ENCODE measurements around the gene ADGRV1. TPM values are rescaled to one million over a fixed set of nuclear protein-coding genes. Genes with fewer than 3 reads are reported as not detected.

ADGRV1 gene
- total and polyA plus RNA-seq, 3 donors from 2014 or later, result 10.8 to 18.0 (median 12.6) TPM

DNA sequence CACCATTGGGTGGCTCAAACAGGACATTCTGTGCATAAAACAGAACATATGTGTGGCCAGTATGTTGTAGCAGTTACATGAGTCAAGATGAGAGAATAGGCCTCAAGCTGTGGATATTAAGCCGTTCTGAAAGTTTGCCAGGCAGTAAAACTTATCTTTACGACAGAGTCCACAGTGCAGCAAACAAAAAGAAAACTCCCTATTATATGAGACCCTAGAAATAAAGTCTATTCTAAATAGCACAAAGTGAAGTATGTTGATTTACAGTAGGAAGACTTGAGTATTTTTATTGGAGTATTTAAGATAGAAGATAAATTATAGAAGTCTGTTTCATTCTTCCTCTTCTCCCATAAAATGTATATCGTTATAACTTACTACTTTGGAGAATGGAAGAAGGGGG is 271.5 kb downstream of the ADGRV1 start:
- H3K4me3 ChIP-seq, result no peak overlapping the region
- intact Hi-C loops (cut with DNase I; ENCODE audit: low total_unique reads), result no loop called here
- no peak overlapping the region for H3K27ac ChIP-seq
- no peaks in the 10 kb centered on the region for H3K36me3 ChIP-seq (ENCODE audit: low read depth, missing control alignments)
- no peak for DNase-seq
- H3K9me3 ChIP-seq, result no peaks in the 10 kb centered on the region
- TF ChIP-seq POLR2A (IDR thresholded peaks at IDR 0.05), result no peak
- TF ChIP-seq, protein P1, sequence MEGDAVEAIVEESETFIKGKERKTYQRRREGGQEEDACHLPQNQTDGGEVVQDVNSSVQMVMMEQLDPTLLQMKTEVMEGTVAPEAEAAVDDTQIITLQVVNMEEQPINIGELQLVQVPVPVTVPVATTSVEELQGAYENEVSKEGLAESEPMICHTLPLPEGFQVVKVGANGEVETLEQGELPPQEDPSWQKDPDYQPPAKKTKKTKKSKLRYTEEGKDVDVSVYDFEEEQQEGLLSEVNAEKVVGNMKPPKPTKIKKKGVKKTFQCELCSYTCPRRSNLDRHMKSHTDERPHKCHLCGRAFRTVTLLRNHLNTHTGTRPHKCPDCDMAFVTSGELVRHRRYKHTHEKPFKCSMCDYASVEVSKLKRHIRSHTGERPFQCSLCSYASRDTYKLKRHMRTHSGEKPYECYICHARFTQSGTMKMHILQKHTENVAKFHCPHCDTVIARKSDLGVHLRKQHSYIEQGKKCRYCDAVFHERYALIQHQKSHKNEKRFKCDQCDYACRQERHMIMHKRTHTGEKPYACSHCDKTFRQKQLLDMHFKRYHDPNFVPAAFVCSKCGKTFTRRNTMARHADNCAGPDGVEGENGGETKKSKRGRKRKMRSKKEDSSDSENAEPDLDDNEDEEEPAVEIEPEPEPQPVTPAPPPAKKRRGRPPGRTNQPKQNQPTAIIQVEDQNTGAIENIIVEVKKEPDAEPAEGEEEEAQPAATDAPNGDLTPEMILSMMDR (IDR thresholded peaks at IDR 0.05), result no peak
- H3K27me3 ChIP-seq, result no peaks in the 10 kb centered on the region
- H3K4me1 ChIP-seq, result no peaks in the 10 kb centered on the region
- 44 to 47% methylated on average over 3 of the region's 3 CpGs for WGBS, 2 donors

DNA sequence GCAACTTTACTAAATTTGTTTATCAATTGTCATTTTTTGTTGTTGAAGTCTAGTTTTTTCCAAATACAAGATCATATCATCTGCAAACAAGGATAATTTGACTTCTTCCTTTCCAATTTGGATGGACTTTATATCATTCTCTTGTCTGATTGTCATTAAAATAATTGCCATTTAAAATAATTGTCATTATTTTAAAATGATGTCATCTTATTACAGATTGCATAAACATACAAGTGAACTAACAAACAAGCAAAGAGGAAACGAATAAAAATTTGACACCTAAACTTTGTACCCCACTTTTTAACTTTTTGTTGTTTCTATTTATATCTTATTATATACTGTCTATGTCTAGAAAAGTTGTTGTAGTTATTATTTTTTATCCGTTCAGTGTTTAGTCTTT is 275.2 kb downstream of the ADGRV1 start:
- H3K9me3 ChIP-seq, result no peaks in the 10 kb centered on the region
- no peaks in the 10 kb centered on the region for H3K4me1 ChIP-seq
- intact Hi-C loops (cut with DNase I; ENCODE audit: low total_unique reads), result no loop called here
- no peak for DNase-seq
- 93 to 95% methylated on average over 2 of the region's 2 CpGs for WGBS, 2 donors
- no peak overlapping the region for H3K4me3 ChIP-seq
- no peaks in the 10 kb centered on the region for H3K27me3 ChIP-seq
- H3K27ac ChIP-seq, result no peak overlapping the region
- H3K36me3 ChIP-seq (ENCODE audit: low read depth, missing control alignments), result no peaks in the 10 kb centered on the region
- no peak for TF ChIP-seq POLR2A (IDR thresholded peaks at IDR 0.05)
- TF ChIP-seq, protein P1 (IDR thresholded peaks at IDR 0.05), result no peak

DNA sequence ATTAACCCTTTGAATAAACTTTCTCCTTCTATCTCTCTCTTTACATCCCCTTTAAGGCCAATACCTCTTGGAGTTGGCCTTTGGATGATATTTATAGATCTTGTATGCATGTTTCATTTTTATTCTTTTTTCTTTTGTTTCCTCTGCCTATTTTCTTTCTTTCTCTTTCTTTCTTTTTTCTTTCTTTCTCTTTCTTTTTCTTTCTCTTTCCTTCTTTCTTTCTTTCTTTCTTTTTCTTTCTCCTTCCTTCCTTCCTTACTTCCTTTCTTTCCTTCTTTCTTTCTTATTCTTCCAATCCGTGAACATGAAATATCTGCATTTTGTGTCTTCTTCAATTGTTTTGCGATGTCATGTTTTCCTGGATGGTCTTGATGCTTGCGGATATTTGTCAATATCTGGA is 276.1 kb downstream of the ADGRV1 start:
- H3K9me3 ChIP-seq, result no peaks in the 10 kb centered on the region
- no peaks in the 10 kb centered on the region for H3K27me3 ChIP-seq
- no peak for DNase-seq
- no peaks in the 10 kb centered on the region for H3K36me3 ChIP-seq (ENCODE audit: low read depth, missing control alignments)
- TF ChIP-seq, protein P1 (IDR thresholded peaks at IDR 0.05), result no peak
- H3K27ac ChIP-seq, result no peak overlapping the region
- intact Hi-C loops (cut with DNase I; ENCODE audit: low total_unique reads), result no loop called here
- WGBS, 2 donors, result 92 to 95% methylated on average over 3 of the region's 3 CpGs
- no peaks in the 10 kb centered on the region for H3K4me1 ChIP-seq
- H3K4me3 ChIP-seq, result no peak overlapping the region

DNA sequence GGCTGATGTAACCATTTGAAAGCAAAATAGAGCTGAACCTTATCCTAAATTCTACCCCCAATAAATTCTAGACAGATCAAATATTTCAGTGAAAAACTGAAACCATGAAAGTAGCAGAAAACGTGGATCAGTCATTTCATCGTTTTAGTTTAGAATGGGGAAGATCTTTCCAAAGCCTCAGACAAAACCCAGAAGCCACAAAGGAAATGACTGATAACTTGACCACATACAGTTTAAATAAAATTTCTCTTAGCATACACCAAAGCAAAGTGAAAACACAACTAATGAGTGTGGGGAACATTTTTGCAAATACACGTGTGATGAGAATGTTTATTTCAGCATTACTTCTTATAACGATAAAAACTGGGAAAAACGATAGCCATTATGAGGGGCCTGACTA is 284.8 kb downstream of the ADGRV1 start:
- WGBS, 2 donors, result 83 to 84% methylated on average over 5 of the region's 5 CpGs
- H3K4me3 ChIP-seq, result no peak overlapping the region
- DNase-seq, result no peak
- intact Hi-C loops (cut with DNase I; ENCODE audit: low total_unique reads), result no loop called here
- H3K9me3 ChIP-seq, result no peaks in the 10 kb centered on the region
- no peaks in the 10 kb centered on the region for H3K4me1 ChIP-seq
- no peaks in the 10 kb centered on the region for H3K27me3 ChIP-seq
- H3K36me3 ChIP-seq (ENCODE audit: low read depth, missing control alignments), result no peaks in the 10 kb centered on the region
- no peak overlapping the region for H3K27ac ChIP-seq
- no peak for TF ChIP-seq POLR2A (IDR thresholded peaks at IDR 0.05)
- TF ChIP-seq, protein P1 (IDR thresholded peaks at IDR 0.05), result no peak

DNA sequence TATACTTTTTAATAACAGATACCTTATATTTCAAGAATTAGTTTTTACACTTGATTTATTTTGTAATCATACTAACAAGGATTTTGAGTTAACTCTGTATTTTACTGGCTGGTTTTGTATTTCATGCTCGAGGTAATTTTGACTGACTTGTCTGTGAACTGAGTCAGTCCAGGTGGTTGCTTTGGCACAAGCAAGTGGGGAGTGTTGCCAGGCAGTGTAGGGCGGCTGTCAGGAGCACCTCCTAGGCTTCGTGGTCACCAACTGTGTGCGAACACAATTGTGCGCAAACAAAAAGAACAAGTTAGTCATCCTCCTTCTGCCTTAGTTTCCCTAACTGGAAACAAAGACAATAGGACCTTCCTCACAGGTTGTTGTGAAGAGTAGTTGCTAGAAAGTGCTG is 286.3 kb downstream of the ADGRV1 start:
- no peaks in the 10 kb centered on the region for H3K27me3 ChIP-seq
- DNase-seq, result no peak
- H3K9me3 ChIP-seq, result no peaks in the 10 kb centered on the region
- H3K36me3 ChIP-seq (ENCODE audit: low read depth, missing control alignments), result no peaks in the 10 kb centered on the region
- H3K4me1 ChIP-seq, result no peaks in the 10 kb centered on the region
- WGBS, 2 donors, result 77 to 84% methylated on average over 5 of the region's 5 CpGs
- intact Hi-C loops (cut with DNase I; ENCODE audit: low total_unique reads), result no loop called here
- no peak overlapping the region for H3K4me3 ChIP-seq
- TF ChIP-seq POLR2A (IDR thresholded peaks at IDR 0.05), result no peak
- TF ChIP-seq, protein P1 (IDR thresholded peaks at IDR 0.05), result no peak
- H3K27ac ChIP-seq, result no peak overlapping the region
